ENCODE results near the gene TENT4B.
"Not testable (repeated sequence)": the region's sequence is repeated elsewhere in the genome, so short reads cannot be mapped to it uniquely, and the experiment has no call there.

The TENT4B gene

GRCh38 chr16:50154420-50154950, 1.4 kb downstream of the TENT4B start:
- no peak for DNase-seq (ENCODE audit: low read depth in 3 of 3)

- no peak for DNase-seq (ENCODE audit: low read depth in 3 of 3)
Measured at GRCh38 chr16:50155925-50156324, 2.8 kb downstream of the TENT4B start.

- DNase-seq (ENCODE audit: low read depth in 3 of 3) = no peak
Measured at GRCh38 chr16:50156590-50156989, 3.5 kb downstream of the TENT4B start.

DNA sequence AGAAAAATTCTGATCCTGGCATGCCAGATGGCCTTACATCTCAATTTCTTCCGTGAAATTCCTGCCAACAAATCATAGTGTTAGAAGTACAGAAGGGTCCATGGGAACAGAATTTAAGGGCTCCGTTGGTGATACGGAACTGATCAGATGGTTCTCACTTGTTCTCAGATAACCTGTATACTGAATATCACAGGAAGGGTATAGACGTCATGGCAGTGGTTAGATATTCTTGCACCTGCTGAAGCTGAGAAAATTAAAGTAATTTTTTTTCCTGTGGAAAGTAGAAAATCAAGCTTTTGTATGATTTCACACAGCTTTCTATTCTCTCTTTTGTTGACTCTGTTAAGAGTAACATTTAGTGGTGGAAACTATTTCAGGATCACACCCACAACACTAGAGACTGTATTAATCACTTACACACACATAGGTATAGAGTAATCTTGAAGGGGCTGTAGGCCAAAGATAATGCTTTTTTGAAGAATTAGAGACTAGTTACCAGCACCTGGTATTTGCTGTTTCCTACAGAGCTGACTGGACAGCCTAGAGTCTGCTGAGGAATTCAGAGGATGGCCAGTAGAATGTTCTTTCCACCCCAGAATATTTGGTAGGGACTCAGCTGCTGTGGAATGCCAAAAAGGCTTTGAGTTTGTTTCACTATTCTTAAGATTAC, 7.5 kb downstream of the TENT4B start:
- no peak for DNase-seq (ENCODE audit: low read depth in 3 of 3)

DNA sequence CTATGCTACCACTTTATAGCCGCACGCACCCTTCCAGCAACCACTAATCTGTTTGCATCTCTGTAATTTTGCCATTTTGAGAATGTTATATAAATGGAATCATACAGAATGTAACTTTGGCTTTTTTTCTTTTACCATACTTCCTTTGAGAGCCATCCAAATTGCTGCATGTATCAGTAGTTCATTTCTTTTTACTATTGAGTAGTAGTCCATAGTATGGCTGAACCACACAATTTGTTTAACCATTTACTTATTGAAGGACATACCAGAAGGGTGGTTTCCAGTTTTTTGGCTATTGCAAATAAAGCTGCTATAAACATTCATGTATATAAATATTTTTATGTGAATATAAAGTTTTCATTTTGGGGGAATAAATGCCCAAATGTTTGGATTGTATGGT, 8.8 kb downstream of the TENT4B start:
- no peak for DNase-seq (ENCODE audit: low read depth in 3 of 3)

DNA sequence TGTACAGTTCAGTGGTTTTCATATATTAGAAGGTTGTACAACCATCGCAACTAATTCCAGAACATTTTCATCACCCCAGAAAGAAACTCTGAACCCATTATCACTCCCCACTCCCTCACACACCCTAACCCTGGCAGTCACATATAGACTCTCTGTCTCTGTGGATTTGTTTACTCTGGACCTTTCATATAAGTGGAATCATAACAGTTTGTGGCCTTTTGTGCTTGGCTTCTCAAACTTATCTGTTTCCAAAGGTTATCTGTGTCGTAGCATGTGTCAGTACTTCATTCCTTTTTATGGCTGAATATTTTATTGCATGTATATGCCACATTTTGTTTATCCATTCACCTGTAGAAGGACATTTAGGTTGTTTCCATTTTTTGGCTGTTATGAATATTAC, 12.4 kb downstream of the TENT4B start:
- no peak for DNase-seq (ENCODE audit: low read depth in 3 of 3)

DNA sequence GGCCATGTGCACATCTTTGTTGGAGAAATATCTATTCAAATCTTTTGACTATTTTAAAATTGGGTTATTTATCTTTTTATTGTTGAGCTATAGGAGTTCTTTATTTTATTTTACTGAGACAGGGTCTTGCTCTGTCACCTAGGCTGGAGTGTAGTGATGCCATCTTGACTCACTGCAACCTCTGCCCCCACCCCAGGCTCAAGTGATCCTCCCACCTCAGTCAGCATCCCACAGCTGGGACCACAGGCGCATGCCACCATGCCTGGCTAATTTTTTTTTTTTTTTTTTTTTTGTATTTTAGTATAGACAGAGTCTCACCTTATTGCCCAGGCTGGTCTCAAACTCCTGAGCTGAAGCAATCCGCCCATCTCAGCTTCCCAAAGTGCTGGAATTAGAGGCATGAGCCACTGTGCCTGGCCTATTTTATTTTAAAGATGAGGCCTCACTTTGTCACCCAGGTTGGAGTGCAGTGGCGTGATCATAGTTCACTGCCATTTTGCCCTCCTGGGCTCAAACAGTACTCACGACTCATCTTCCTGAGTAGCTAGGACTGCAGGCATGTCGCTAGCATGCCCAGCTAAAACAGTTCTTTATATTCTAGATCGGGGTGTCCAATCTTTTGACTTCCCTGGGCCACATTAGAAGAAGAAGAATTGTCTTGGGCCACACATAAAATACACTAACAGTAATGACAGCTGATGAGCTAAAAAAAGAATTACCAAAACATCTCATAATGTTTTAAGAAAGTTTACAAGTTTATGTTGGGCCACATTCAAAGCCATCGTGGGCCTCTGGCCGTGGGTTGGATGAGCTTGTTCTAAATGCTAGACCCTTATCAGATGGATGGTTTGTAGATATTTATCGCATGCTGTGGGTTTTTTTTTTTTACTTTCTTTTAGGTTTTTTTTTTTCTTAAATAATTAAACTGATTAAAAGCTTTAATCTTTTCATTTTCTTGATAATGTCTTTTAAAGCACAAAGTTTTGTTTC, 13.7 kb downstream of the TENT4B start:
- DNase-seq (ENCODE audit: low read depth in 3 of 3) = no peak

DNA sequence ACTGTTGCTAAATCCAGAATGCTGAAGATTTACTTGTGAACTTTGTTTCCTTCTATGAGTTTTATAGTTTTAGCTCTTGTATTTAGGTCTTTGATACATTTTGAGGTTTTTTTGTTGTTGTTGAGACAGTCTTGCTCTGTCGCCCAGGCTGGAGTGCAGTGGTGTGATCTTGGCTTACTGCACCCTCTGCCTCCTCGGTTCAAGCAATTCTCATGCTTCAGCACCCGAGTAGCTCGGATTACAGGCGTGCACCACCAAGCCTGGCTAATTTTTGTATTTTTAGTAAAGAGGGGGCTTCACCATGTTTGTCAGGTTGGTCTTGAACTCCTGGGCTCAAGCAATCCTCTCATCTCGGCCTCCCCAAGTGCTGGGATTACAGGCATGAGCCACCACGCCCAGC, 14.4 kb downstream of the TENT4B start:
- DNase-seq (ENCODE audit: low read depth in 3 of 3) = no peak

DNA sequence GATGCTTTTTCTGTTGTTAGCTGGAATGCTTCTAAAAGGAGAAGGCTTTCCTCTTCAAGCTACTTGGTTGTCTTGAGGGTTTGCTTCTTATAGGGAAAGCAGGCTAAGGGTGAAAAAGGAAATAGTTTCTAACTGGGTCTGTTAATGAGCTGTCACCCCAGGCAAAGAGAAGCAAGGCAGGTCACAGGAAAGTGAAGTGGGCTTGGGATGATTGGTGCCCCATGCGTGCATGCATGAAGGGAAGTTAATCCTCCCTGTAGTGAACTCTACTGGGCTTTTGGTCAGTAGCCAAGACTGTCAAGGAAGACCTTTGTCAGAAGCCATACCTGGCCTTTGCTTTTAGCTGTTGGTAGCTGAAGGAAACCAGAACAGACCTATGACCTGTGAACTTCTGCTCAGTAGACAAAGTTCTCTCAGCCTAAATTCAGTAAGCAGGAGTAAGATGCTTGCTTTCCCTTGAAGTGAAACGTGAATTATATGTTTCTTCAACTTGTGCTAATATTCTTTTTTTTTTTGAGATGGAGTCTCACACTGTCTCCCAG, 16.5 kb downstream of the TENT4B start:
- no peak for DNase-seq (ENCODE audit: low read depth in 3 of 3)

- not testable (repeated sequence) for DNase-seq (ENCODE audit: low read depth in 3 of 3)
Measured at GRCh38 chr16:50171773-50172172, 18.7 kb downstream of the TENT4B start.

GRCh38 chr16:50172195-50172922, 19.3 kb downstream of the TENT4B start:
- DNase-seq (ENCODE audit: low read depth in 3 of 3) = no peak

DNA sequence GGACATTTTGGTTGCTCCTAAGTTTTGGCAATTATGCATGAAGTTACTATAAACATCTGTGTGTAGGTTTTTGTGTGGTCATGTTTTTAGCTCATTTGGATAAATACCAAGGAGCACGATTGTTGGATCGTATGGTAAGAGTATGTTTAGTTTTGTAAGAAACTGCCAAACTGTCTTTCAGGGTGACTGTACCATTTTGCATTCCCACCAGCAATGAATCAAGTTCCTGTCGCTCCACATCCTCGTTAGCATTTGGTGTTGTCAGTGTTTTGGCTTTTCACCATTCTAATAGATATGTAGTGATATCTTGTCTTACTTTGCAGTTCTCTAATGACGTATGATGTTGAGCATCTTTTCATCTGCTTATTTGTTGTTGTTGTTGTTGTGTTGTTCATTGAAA, 20.2 kb downstream of the TENT4B start:
- DNase-seq (ENCODE audit: low read depth in 3 of 3) = no peak

- DNase-seq (ENCODE audit: low read depth in 3 of 3) = no peak
Measured at GRCh38 chr16:50178491-50178941, 25.4 kb downstream of the TENT4B start.

DNA sequence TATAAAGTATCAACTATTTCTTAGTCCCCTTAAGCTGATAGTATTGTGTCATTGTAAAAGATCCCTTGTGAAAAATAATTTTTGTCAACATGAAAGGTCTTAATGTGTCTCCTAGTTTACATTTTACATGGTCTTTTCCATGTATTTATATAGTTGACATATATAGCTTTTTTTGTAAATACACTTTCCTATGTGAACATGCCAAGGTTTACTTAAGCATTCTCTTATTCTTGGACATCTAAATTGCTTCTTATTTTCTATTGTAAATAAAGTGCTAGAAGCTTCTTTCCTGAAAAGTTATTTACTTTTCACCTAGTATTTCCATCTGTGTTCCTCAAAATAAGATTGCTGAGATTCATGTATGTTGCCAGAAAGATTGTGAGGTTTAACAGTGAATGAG, 29.3 kb downstream of the TENT4B start:
- DNase-seq (ENCODE audit: low read depth in 3 of 3) = no peak

- no peak for DNase-seq (ENCODE audit: low read depth in 3 of 3)
Measured at GRCh38 chr16:50183316-50183715, 30.2 kb downstream of the TENT4B start.

DNA sequence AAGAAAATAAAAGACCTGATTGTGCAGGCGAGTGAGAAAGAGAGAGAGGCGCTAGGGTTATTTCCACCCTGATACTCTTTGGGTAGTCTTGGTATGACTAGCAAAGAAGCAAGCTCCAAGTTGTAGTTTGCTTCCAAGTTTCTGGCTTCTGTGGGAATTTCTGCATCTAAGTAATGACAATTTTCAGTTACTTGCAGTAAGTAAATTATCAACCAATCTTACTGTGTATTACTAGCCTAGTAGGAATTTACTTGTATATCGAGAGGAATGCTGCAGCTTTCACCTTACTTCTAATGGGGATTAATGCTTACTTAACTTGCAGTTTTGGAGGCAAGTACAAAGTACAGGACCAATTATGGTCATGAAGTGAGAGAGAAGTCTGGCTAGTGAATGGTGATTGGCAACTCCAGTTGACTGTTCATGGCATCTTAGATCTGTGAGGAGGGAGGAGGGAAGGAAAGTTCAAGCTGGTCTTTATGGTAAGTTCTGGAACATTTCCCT, 31.9 kb downstream of the TENT4B start:
- no peak for DNase-seq (ENCODE audit: low read depth in 3 of 3)

GRCh38 chr16:50188619-50189136, 35.6 kb downstream of the TENT4B start:
- no peak for DNase-seq (ENCODE audit: low read depth in 3 of 3)

DNA sequence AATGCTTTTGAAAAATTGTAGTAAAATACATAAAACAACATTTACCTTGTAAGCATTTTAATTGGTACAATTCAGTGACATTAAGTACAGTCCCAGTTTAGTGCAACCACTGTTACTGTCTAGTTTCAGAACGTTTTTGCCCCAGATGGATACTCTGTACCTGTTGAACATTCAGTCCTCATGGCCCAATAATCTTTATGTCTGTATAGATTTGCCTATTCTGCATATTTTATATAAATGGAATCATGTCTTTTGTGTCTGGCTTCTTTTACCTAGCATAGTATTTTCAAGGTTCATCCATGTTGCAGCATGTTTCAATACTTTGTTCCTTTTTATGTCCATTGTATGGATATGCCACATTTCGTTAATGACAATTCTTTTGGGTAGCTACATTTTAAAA, 37.2 kb downstream of the TENT4B start:
- no peak for DNase-seq (ENCODE audit: low read depth in 3 of 3)

DNA sequence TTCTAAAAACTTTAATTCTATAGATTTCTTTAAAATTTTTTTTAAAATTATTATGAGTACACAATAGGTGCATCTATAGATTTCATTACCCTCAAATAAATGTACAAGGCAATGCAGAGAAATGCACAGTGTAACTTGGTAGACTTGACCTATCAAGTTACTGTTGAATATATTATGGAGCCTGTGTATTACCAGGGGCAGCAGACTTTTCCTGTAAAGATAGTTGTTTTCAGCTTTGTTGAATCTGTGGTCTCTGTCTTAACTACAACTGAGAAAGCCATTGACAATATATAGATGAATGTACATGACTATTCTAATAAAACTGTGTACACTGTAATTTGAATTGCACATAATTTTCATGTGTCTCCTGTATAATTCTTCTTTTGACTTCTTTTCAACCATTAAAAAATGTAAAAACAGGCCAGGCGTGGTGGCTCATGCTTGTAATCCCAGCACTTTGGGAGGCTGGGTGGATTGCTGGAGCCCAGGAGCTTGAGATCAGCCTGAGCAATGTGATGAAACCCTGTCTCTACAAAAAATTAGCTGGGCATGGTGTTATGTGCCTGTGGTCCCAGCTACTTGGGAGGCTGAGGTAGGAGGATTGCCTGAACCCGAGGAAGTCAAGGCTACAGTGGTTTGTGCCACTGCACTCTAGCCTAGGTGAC, 39.4 kb downstream of the TENT4B start:
- no peak for DNase-seq (ENCODE audit: low read depth in 3 of 3)

- no peak for DNase-seq (ENCODE audit: low read depth in 3 of 3)
Measured at GRCh38 chr16:50193594-50193993, 40.5 kb downstream of the TENT4B start.

DNA sequence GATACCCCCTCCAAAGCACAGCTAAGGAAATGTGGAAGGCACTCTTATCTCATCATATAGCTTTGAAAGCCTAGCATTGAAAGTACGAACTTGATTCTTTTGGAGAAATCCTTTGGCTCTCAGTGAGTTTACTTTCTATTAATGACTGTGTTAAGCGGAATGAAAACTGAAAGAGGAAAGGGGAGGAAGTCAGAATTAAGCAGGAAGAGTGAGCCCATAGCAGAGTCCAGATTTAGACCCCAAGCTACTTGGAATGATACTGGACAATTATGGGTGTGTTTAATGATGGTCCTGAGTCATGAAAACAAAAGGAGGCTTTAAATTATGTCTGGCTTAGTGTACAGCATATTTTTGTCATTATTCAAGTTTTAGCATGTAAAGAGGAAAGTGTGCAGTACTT, 42.2 kb downstream of the TENT4B start:
- DNase-seq (ENCODE audit: low read depth in 3 of 3) = no peak

All from stimulated activated CD4-positive, alpha-beta T cell treated with anti-CD3 and anti-CD28 coated beads, TNF-alpha, amount 100 ng/mL, for 24 hours (primary cell).